Islet precursor cell (in vitro differentiated cells): Measurements from ENCODE around the gene PLPPR1.
"Not testable (repeated sequence)": the region's sequence is repeated elsewhere in the genome, so short reads cannot be mapped to it uniquely, and the experiment has no call there.

Experiments
- DNase-seq: peaks from one replicate; pipeline ENCODE4 v3.0.0-alpha.2; 2018

PLPPR1 gene

DNA sequence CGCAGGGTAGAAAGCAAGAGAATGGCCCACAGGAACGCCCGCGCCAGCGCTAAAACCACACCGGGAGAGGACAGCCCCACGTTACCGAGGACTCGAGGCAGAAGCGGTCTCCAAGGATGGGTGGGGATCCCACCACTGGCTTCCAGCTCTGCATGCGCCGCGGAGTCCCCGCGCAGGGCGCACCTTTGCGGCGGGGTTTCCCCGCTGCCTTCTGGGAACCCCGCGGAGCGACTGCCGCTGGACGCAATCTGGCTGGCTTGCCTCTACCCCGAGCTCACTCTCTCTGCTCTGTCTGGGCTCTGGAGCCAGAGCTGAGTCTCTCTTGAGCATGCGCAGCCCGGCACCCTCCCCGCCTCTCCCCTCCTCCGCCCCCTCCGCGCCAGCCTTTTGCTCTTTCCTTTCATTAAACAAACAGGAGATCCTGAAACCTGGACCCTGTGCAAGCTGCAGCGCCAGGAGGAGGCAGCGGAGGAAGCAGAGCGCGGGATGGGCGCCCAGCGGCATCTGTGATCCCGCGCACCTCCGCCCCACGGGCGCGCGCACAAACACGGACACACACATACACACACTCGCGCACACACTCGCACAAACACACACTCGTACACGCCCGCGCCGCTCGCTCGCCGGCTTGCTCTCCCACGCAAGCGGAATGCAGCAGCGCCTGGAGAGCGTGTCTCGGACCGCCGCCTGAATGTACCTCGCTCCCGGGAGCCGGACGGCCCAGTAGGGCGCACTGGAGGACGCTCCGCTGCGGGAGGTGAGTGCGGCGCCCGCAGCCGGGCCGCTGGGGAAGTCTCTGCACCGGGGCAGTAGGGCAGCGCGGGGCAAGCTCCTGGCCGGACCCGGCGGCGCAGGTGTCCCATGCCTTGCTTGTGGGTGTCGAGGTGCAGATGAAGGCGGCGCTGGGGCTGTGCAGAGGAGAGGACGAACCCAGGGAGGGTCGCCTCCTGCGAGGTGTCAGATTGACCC lies at the start of gene PLPPR1:
Gene PLPPR1 (plus strand): TSS at position 382 of the 969 bp plus-strand sequence.
- peak; percentile 96 for DNase-seq

- no peak for DNase-seq
Measured at GRCh38 chr9:100989731-100990130, 38.8 kb upstream of the PLPPR1 start.

DNA sequence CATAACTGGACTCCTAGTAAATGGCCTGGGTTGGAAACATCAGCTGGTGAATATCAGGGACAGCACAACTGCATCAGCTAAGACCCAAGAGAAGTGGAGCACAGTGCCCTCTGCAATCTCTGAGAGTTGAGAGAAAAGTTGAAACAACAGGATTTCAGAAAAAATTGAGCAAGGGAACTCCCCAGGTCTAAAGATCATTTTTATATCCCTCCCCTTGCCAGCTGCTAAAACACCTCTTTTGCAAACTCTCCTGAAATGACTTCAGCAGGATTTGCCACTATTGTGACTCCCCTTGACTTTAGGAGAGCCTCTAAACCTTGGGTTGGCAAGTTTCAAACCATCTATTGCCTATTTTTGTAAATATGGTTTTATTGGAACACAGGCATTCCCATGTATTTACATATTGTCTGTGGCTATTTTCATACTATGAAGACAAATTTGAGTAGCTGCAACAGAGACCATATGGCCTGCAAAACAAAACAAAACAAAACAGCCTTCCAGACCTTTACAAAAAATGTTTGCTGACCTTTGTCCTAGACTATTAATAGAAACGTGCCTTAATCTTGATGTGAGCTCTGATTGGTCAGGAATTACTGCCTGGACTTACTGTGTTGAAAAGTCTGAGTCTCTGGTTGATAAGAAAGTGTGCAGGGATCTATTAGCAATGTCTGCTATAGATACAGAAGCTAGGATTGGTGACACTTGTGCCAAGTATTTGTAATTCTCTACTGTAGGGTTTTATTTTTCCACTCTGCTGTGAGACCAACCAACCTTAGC lies 37.7 kb upstream of the PLPPR1 start:
- DNase-seq = no peak

DNA sequence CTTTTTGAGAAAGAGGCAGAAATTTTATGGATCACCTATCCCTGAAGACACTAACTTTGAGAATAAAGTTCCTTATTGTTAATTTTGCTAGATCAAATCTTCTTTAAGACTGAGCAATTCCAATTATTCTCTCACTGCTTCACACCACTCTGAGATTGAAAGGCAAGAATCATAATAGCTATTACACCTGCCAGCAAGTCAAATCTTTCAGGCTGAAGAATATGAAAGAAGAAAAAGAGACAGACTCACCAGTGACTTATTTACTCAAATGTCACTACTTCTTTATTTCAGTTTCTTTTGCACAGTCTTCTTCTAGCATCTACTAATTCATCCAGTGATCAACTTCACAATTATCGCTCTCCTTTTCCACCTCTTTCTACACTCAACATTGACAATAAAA lies 35.9 kb upstream of the PLPPR1 start:
- DNase-seq = no peak

DNA sequence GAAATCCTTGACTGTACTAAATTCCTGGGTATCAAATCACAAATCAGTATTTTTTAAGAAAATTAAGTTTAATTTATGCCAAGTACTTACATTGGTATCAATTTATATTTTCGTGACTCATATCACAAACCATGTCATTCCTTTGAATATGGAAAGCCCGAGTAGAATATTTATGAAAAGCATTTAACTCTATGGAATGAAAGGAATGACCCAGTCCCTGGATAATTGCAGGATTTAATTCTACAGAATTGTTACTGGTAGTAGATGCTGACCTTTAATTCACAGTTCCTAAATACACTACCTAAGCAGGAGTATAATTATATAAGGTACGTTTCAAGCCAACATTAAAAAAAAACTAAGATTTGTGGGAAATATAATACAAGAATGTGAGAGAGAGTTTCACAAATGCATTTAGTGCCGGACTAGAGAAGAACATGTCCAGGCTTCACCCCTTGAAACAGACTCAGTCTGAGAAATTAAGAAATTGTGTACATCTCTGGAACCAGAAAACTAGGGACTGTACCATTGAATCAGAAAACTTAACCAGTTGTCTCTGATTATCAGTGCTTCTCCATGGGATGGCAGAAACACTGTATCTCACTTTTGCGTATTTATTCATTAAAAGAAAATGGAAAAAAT lies 28.5 kb upstream of the PLPPR1 start:
- no peak for DNase-seq

DNA sequence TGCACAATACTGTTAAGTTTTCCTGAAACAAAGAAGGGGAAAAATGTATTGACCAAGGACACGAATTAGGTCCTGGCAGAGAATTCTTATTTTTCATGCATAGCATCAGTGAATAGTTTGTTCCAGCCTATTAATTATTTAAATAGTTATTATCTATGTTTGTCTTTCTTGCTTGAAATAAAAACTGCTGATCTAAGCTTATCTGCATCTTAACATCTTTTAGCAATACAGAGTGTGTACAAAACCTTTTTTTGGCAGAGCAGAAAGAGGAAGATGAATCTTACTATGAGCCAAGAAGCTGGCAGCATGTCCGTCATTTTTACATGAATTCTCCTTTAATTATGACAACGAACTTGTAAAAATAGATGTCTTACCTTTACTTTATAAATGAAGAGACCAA lies 23.3 kb upstream of the PLPPR1 start:
- no peak for DNase-seq

- no peak for DNase-seq
Measured at GRCh38 chr9:101014566-101014965, 14.0 kb upstream of the PLPPR1 start.

DNA sequence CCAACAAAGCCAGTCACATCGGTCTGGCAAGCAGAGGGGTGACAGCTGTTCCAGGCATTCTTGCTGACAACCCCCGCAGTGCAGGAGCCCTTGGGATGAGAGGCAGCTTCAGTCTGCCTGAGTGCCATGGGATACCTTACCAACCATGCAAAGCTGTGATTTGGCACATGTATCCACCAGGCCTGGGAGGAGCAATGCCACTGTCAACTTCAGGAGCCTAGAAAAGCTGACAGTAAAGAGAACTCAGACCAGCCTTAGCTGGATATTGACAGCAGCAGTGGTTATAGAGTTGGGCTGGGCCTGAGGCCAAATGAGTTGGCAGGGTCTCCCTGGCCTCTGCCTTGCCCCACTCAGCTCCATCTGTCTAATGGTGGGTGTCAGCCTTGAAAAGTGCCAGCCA lies 10.1 kb upstream of the PLPPR1 start:
- DNase-seq = no peak

DNA sequence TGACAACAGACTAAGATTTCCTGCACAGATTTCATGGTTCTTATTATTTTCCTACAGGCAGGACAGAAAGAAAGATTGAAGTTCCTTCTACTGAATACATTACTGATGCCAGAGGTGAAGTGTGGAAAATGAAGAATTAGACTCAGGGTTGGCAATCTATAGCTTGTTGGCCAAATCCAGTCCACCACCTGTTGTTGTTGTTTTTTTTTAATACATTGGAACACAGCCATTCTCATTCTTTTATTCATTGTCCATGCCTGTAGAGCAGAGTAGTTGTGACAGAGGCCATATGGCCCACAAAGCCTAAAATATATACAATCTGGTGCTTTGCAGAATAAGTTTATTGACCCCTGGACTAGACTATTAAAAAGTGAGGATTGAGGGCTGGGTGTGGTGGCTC lies 5.8 kb upstream of the PLPPR1 start:
- no peak for DNase-seq

GRCh38 chr9:101025940-101026339 lies 2.6 kb upstream of the PLPPR1 start:
- DNase-seq = no peak

GRCh38 chr9:101026824-101027223 lies 1.7 kb upstream of the PLPPR1 start:
- no peak for DNase-seq

- DNase-seq = no peak
Measured at GRCh38 chr9:101027236-101027635, 1.3 kb upstream of the PLPPR1 start.

GRCh38 chr9:101027733-101028345 lies 688 bp upstream of the PLPPR1 start:
- DNase-seq = peak; percentile 59

DNA sequence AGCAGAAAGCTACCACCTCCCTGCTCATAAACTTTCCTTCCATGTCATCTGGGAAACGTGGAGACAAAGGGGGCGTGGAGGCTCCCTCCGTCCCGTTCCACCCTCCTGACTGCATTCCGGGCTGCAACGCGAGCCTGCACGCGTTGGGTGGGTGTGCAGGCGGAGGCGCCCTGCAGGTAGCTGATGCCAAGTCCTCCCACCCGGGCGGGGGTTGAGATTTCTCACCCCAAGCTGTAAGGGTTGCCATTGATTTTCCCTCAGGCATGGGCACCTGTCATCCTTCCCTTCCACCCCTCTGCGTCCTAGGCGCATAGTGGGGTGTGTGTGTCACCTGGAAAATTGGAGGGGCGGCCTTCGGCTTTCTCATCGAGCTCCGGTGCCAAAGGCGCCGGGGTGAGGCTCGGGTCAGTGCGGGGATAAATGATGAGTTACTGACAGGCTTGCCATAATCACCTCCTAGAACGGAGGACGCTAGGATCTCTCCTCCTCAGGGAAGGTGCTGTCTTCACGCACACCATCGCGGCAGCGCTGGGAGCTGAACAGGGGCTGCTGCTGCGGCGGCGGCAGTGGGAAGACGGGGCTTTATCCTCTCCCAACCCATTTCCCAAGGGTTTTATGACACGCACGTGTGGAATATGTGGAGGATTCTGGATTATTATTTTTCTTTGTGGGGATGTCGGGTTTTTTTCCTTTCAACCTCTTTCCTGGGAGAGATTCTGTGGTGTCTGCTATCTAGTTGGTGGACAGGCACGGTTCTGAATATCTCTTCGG lies 973 bp downstream of the PLPPR1 start:
- no peak for DNase-seq

GRCh38 chr9:101030086-101030391 lies 1.5 kb downstream of the PLPPR1 start:
- DNase-seq = no peak

DNA sequence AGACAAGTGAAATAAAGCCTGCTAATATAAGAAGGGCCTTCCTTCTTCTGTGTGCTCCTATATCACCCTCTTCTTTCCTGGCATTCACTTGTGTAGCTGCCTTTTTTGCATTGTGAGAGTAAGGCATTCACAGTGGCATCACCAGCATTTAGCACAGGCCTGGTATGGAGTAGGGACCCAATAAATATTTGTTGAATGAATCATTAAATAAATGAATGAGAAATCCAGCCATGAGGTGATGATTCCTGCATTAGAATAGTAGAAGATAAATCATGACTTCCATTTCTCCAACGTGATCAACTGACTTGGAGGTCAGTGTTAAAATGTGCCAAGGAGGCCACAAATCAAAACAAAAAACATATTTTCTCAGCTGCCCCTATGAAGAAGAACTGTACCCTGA lies 3.9 kb downstream of the PLPPR1 start:
- no peak for DNase-seq

GRCh38 chr9:101034222-101034621 lies 5.7 kb downstream of the PLPPR1 start:
- DNase-seq = no peak

GRCh38 chr9:101035098-101035497 lies 6.6 kb downstream of the PLPPR1 start:
- DNase-seq = no peak

GRCh38 chr9:101037430-101037829 lies 8.9 kb downstream of the PLPPR1 start:
- DNase-seq = no peak

- no peak for DNase-seq
Measured at GRCh38 chr9:101038488-101038887, 10.0 kb downstream of the PLPPR1 start.

DNA sequence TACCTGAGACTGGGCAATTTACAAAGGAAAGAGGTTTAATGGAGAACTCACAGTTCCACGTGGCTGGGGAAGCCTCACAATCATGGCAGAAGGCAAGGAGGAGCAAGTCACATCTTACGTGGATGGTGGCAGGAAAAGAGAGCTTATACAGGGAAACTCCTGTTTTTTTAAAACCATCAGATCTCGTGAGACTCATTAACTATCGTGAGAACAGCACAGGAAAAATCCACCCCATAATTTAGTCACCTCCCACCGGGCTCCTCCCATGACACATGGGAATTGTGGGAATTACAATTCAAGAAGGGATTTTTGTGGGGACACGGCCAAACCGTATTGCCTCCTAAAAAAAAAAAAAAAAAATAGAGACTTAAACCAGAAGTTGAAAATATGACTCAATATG lies 11.1 kb downstream of the PLPPR1 start:
- DNase-seq = not testable (repeated sequence)

DNA sequence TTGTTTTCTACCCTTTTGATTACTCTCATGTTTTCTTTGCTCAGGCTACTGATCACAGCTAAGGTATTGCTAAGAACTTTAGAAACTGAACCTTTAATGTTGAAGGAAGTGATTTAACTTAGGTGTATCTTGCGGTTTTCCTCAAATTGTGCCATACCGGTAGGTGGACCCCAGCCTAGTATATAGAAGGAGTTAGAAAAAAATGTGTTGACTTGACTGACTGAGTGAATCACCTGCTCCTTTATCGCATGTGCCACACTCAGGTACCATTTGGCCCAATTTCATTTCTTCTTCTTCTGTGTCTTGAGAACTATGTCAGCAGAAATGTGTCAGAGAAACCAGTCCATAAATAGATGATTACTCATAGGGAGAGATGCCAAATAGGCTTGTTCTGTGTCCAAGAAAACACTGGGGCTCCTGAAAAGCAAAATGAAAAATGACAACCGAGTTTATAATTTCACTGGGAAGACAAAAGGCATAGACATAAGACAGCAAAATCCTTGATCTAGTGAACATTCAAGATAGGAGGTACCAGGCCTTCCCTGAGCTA lies 19.4 kb downstream of the PLPPR1 start:
- DNase-seq = no peak
